HG02840 (cell line): Measurements from ENCODE around the gene MYL12B.
A peak's percentile ranks its signal among the peaks of the same experiment; 100 is the strongest.
"Not testable (repeated sequence)": the region's sequence is repeated elsewhere in the genome, so short reads cannot be mapped to it uniquely, and the experiment has no call there.

Source experiments
- ATAC-seq: cut with Tn5 transposase; IDR thresholded peaks from one replicate; pipeline ENCODE4 v1.9.1; 2021; ENCODE audit warnings: mild to moderate bottlenecking, moderate library complexity, moderate number of reproducible peaks; ENCODE audit not compliant: unreplicated experiment, low FRiP score

Gene MYL12B

GRCh38 chr18:3293196-3293951 is 31.4 kb downstream of the MYL12B start:
- no peak for ATAC-seq

GRCh38 chr18:3294435-3295080 is 32.6 kb downstream of the MYL12B start:
- ATAC-seq, result no peak

- peak; percentile 100 for ATAC-seq
Observed at GRCh38 chr18:3297025-3297984, 35.4 kb downstream of the MYL12B start.

GRCh38 chr18:3304832-3305231 is 42.9 kb downstream of the MYL12B start:
- no peak for ATAC-seq

GRCh38 chr18:3305354-3305762 is 43.4 kb downstream of the MYL12B start:
- ATAC-seq, result no peak

GRCh38 chr18:3305933-3306332 is 44.0 kb downstream of the MYL12B start:
- no peak for ATAC-seq

- no peak for ATAC-seq
Observed at GRCh38 chr18:3306391-3306790, 44.5 kb downstream of the MYL12B start.

GRCh38 chr18:3313685-3314084 is 51.8 kb downstream of the MYL12B start:
- ATAC-seq, result no peak

GRCh38 chr18:3315344-3315743 is 53.4 kb downstream of the MYL12B start:
- not testable (repeated sequence) for ATAC-seq

GRCh38 chr18:3319399-3319798 is 57.5 kb downstream of the MYL12B start:
- no peak for ATAC-seq

- no peak for ATAC-seq
Observed at GRCh38 chr18:3319894-3320454, 58.0 kb downstream of the MYL12B start.

- no peak for ATAC-seq
Observed at GRCh38 chr18:3321133-3321812, 59.3 kb downstream of the MYL12B start.

- ATAC-seq, result no peak
Observed at GRCh38 chr18:3323900-3324299, 62.0 kb downstream of the MYL12B start.
